ENCODE data around the gene BLOC1S4. TPM values are rescaled to one million over a fixed set of nuclear protein-coding genes. Genes with fewer than 3 reads are reported as not detected.

The BLOC1S4 gene
- total RNA-seq (2022; extraction: Qiagen RNA extraction), result 13.1 to 19.6 TPM (median 17.3 TPM) in 5 replicates

GRCh38 chr4:6716018-6716911 lies at the start of gene BLOC1S4:
BLOC1S4 (plus strand) TSS chr4:6716174; CDS start chr4:6716210, 36 bp downstream.

GRCh38 chr4:6693231-6694176 lies 22.5 kb upstream of the BLOC1S4 start, which contains the start of gene S100P:
S100P (plus strand) TSS chr4:6693878; CDS start chr4:6693933, 55 bp downstream.

GRCh38 chr4:6709230-6710114 lies 6.5 kb upstream of the BLOC1S4 start, which contains the start of gene MRFAP1L1:
MRFAP1L1 (minus strand) TSS chr4:6709865; CDS start chr4:6709629, 236 bp downstream.

Other genes starting within 250 kb of the BLOC1S4 start
- gene PPP2R2C, start 243.6 kb upstream of the BLOC1S4 start, total RNA-seq (2022; extraction: Qiagen RNA extraction), result 31.0 to 37.7 TPM (median 35.7 TPM) in 5 replicates
- gene MAN2B2, start 141.0 kb upstream of the BLOC1S4 start, total RNA-seq (2022; extraction: Qiagen RNA extraction), result 8.6 to 10.3 TPM (median 9.4 TPM) in 5 replicates
- 264 to 286 TPM (median 272 TPM) in 5 replicates for gene MRFAP1, start 75.5 kb upstream of the BLOC1S4 start, total RNA-seq (2022; extraction: Qiagen RNA extraction)
- gene S100P, start 22.3 kb upstream of the BLOC1S4 start, total RNA-seq (2022; extraction: Qiagen RNA extraction), result 44.4 to 144 TPM (median 132 TPM) in 5 replicates
- gene MRFAP1L1, start 6.3 kb upstream of the BLOC1S4 start, total RNA-seq (2022; extraction: Qiagen RNA extraction), result 31.8 to 38.1 TPM (median 34.5 TPM) in 5 replicates
- 11.1 to 22.9 TPM (median 16.5 TPM) in 5 replicates for gene KIAA0232, start 66.6 kb downstream of the BLOC1S4 start, total RNA-seq (2022; extraction: Qiagen RNA extraction)
- 37.1 to 43.8 TPM (median 40.3 TPM) in 5 replicates for gene TBC1D14, start 193.7 kb downstream of the BLOC1S4 start, total RNA-seq (2022; extraction: Qiagen RNA extraction)